Spinal cord (tissue), 10 donors: ENCODE measurements around the gene CYB5A. TPM values are rescaled to one million over a fixed set of nuclear protein-coding genes. Genes with fewer than 3 reads are reported as not detected.
"Not testable (repeated sequence)": the region's sequence is repeated elsewhere in the genome, so short reads cannot be mapped to it uniquely, and the experiment has no call there.

Source experiments
- DNase-seq, 6 donors: peaks; one replicate each; pipeline versions ENCODE4 v3.0.0 to v3.0.0-alpha.2; 2013 to 2015; ENCODE audit warnings: low spot score in 6 of 6, low read depth in 4 of 6
- H3K27ac ChIP-seq: one replicate; pipeline ENCODE4 v1.5.1; 2013; ENCODE audit warnings: low read depth, low read length, control low read depth
- H3K27me3 ChIP-seq: one replicate; pipeline ENCODE4 v1.6.1; 2013; ENCODE audit warnings: low read length; ENCODE audit not compliant: control insufficient read depth, insufficient read depth
- H3K36me3 ChIP-seq: one replicate; pipeline ENCODE4 v1.6.1; 2013; ENCODE audit warnings: low read length; ENCODE audit not compliant: control insufficient read depth, insufficient read depth
- H3K4me1 ChIP-seq: one replicate; pipeline ENCODE4 v1.6.1; 2013; ENCODE audit warnings: low read length; ENCODE audit not compliant: control insufficient read depth, insufficient read depth
- H3K4me3 ChIP-seq: one replicate; pipeline ENCODE4 v1.5.1; 2013; ENCODE audit warnings: low read depth, low read length, control low read depth
- H3K9me3 ChIP-seq: one replicate; pipeline ENCODE4 v1.6.1; 2013; ENCODE audit warnings: low read length; ENCODE audit not compliant: control insufficient read depth, insufficient read depth
- WGBS: methylation state at CpG from one replicate; pipeline ENCODE4 v1.1.5; 2013; ENCODE audit warnings: missing lambda C conversion rate; ENCODE audit not compliant: insufficient coverage; 5-methylcytosine and 5-hydroxymethylcytosine counted together
- polyA plus RNA-seq, 2 donors: library from polyadenylated mRNA; unstranded; fragments of 120-200 nt; gene quantifications; one replicate each; pipeline ENCODE4 v1.2.1, GENCODE V29; 2013; ENCODE audit not compliant: insufficient read length in 2 of 2
- total RNA-seq, 2 donors: library from RNA; depleted of rRNA in 1 of 2; stranded (reverse); fragments of 120-200 nt in 1 of 2; fragments of >200 nt in 1 of 2; gene quantifications; one replicate each; pipeline versions ENCODE4 v1.2.3 to v1.2.4, GENCODE V29; 2013 to 2014
- donor health status: healthy.

The CYB5A gene
- total and polyA plus RNA-seq, 4 donors: 36.2 to 95.7 (median 63.4) TPM

DNA sequence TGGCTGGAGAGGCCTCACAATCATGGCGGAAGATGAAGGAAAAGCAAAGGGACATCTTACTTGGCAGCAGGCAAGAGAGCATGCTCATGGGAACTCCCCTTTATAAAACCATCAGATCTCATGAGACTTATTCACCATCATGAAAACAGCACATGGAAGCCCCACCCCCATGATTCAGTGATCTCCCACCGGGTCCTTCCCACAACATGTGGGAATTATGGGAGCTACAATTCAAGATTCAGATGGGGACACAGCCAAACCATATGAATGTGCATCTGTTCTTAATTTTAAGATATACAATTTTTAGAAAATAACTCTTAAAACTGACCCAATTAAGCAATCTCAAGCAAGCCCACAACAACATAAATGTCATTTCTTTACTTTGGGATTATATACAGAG, 36.4 kb upstream of the CYB5A start:
- H3K4me3 ChIP-seq: no peak overlapping the region
- 100% methylated on average over 1 of the region's 2 CpGs for WGBS
- DNase-seq: no peak

DNA sequence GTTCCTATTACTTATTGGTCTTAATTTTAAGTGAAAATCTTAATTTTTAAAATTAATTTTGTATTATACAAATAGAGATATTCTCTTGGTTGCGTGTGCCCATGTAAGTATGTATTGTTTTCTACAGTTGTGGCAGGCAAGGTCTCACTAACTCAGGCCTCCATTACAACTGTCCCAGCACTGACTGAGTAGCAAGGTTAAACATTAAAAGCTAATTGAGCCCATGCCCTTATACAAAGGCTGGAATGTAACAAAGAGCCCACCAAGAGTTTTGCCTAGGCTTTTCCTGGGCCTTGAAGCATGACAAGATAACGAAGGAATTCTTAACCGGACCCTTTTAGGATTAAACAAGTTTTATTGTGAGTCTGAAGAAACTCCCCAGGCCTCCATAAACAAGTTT, 35.0 kb upstream of the CYB5A start:
- H3K9me3 ChIP-seq, H3K4me3 ChIP-seq, H3K27ac ChIP-seq, H3K4me1 ChIP-seq, H3K27me3 ChIP-seq, H3K36me3 ChIP-seq, DNase-seq: not testable (repeated sequence)
- WGBS: no CpG with 5 or more reads among the region's 3 CpGs

More for the DNA sequence above, 36.4 kb upstream of the CYB5A start:
- Histone ChIP-seq H3K27ac (no peak overlapping the region), H3K36me3 (no peaks in the 10 kb centered on the region), H3K4me1 (no peaks in the 10 kb centered on the region), H3K27me3 (no peaks in the 10 kb centered on the region), H3K9me3 (no peaks in the 10 kb centered on the region)

- 86% methylated on average over 1 of the region's 2 CpGs for WGBS
- H3K4me1 ChIP-seq: no peaks in the 10 kb centered on the region
- H3K27me3 ChIP-seq: no peaks in the 10 kb centered on the region
Measured at GRCh38 chr18:74326231-74326630, 34.5 kb upstream of the CYB5A start.

GRCh38 chr18:74316257-74317170, 24.8 kb upstream of the CYB5A start:
- H3K27ac ChIP-seq: no peak overlapping the region
- no peaks in the 10 kb centered on the region for H3K9me3 ChIP-seq
- H3K4me3 ChIP-seq: no peak overlapping the region
- no peaks in the 10 kb centered on the region for H3K36me3 ChIP-seq
- H3K4me1 ChIP-seq: no peaks in the 10 kb centered on the region
- H3K27me3 ChIP-seq: no peaks in the 10 kb centered on the region
- 96% methylated on average over 23 of the region's 29 CpGs for WGBS
- DNase-seq: no peak

More at GRCh38 chr18:74326231-74326630, 34.5 kb upstream of the CYB5A start:
- Histone ChIP-seq H3K27ac (no peak overlapping the region), H3K4me3 (no peak overlapping the region), H3K36me3 (no peaks in the 10 kb centered on the region), H3K9me3 (no peaks in the 10 kb centered on the region)
- no peak for DNase-seq

DNA sequence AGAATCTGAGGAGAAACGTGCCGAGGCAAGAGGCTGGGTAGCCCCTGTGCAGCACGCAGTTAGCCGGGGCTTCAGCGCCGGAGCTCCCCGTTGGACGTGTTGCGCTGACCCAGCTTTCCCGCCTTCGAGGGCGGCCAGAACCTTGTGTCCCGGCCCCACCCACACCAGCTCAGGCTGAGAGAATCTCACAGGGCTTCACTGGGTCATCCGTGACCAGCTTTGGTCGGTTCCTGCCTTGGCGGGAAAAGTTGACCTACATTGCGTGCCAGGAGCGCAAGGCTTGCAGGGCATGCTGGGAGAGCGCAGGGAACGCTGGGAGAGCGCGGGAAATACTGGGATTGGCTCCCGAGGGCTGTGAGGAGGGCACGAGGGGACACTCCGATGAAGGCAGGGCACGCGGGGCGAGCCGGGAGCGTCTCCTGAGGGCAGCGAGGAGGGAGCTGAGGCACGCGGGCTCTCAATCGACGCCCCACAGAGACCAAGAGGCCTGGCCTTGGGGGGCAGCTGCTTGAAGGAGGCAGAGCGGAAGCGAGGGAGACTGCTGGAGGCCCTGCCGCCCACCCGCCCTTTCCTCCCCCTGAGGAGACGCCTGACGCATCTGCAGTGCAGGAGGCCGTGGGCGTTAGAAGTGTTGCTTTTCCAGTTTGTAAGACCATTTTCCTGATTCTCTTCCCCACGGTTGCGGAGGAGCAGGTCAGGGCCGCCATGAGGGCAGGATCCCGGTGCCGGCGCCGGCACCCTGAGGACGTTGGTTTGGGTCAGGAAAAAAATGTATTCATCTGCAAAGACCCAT, 23.9 kb upstream of the CYB5A start, which contains the start of gene C18orf63:
Gene C18orf63 (plus strand): TSS at position 376 of the 793 bp plus-strand sequence. CDS start 2,027 bp downstream, outside the sequence.
- 97% methylated on average over 49 of the region's 51 CpGs for WGBS
- H3K36me3 ChIP-seq: no peaks in the 10 kb centered on the region
- no peak within 1 kb of the TSS for H3K27ac ChIP-seq
- H3K9me3 ChIP-seq: no peaks in the 10 kb centered on the region
- no peak for DNase-seq
- no peaks in the 10 kb centered on the region for H3K4me1 ChIP-seq
- H3K27me3 ChIP-seq: no peaks in the 10 kb centered on the region
- H3K4me3 ChIP-seq: no peak within 1 kb of the TSS

DNA sequence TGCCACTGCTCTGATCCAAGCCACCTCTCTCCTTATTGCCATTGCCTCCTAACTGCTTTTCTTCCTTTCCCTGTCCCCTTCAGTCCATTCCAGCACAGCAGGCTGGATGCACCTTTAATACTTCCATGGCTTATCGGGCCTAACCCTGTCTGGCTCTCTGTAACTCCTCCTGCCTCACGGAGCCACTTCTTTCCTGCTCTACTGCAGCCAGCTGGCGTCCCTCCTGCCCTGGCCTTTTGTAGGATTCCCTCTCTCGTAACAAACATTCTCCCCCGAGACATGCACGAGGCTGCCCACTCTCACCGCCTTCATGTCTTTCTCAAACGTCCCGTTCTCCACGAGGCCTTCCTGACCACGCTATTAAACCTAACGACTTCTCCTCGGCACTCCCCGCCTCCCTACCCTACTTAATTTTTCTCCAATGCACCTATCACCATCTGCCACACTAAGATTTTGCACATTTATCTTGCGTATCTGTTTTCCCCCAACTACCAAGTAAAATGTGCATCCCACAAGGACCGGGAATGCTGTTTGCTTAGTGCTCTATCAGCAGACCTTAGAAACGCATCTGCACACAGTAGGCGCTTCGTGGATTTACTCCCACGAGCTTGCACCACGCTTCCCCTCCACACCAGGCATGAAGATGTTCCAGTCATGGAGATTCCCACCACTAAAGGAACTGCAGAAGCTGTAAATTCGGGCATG, 23.1 kb upstream of the CYB5A start:
- WGBS: 89% methylated on average over 22 of the region's 22 CpGs
- DNase-seq: no peak

DNA sequence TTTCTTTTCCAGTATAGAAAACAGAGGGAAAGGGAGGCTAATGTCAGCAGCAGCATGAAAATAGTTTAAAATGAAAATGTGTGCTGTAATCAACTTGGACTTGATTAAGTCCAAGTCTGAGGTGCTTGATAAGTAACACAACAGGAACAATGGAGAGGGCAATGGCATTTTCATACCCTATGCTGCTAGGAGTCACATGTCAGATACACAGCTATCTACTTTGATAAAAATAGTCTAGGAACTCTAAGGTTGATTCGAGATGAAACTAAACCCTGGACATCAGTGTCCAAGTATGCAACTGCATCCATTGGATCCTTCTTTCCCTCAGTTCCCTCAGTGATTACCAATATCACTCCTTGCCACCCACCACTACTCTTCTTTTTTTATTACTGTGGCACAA, 19.2 kb upstream of the CYB5A start:
- Histone ChIP-seq H3K9me3 (no peaks in the 10 kb centered on the region), H3K27me3 (no peaks in the 10 kb centered on the region), H3K36me3 (no peaks in the 10 kb centered on the region), H3K4me1 (no peaks in the 10 kb centered on the region), H3K27ac (no peak overlapping the region), H3K4me3 (no peak overlapping the region)
- no peak for DNase-seq
- no CpG with 5 or more reads among the region's 1 CpG for WGBS

More for the DNA sequence above, 23.1 kb upstream of the CYB5A start:
- H3K27me3 ChIP-seq: no peaks in the 10 kb centered on the region
- no peaks in the 10 kb centered on the region for H3K36me3 ChIP-seq
- no peak overlapping the region for H3K27ac ChIP-seq
- no peaks in the 10 kb centered on the region for H3K4me1 ChIP-seq
- no peak overlapping the region for H3K4me3 ChIP-seq
- H3K9me3 ChIP-seq: no peaks in the 10 kb centered on the region

DNA sequence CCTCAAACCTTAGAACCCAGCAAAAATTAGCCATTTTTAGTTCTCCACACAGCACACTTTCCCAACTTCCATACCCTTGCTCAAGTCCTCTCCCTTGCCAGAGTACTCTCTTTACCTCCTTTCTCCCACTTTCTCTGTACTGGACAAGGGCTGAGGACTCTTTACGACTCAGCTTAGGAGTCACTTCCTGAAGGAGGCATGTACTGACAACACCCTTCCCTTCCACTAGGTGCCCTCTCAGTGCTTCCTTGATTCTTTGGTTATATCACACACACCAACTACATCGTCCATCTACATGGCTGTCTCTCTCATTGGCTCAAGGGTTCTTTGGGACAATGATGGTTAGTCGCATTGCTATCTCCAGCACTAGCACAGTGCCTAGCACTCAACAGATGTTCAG, 18.6 kb upstream of the CYB5A start:
- WGBS: 60% methylated on average over 2 of the region's 3 CpGs
- Histone ChIP-seq H3K27ac (no peak overlapping the region), H3K4me1 (no peaks in the 10 kb centered on the region), H3K36me3 (no peaks in the 10 kb centered on the region), H3K4me3 (no peak overlapping the region), H3K27me3 (no peaks in the 10 kb centered on the region), H3K9me3 (no peaks in the 10 kb centered on the region)
- DNase-seq: no peak

GRCh38 chr18:74303936-74304335, 12.2 kb upstream of the CYB5A start:
- no peaks in the 10 kb centered on the region for H3K36me3 ChIP-seq
- no peaks in the 10 kb centered on the region for H3K27me3 ChIP-seq
- no CpG with 5 or more reads among the region's 1 CpG for WGBS
- H3K4me3 ChIP-seq: no peak overlapping the region
- H3K27ac ChIP-seq: no peak overlapping the region
- no peak for DNase-seq
- no peaks in the 10 kb centered on the region for H3K4me1 ChIP-seq
- H3K9me3 ChIP-seq: no peaks in the 10 kb centered on the region
